Activated T-cell treated with anti-CD3 and anti-CD28 coated beads, Interleukin-2, amount 50 U/mL, for 48 hours (primary cell): Measurements from ENCODE around the gene SRGAP3.

ENCODE experiments used
- DNase-seq, 2 experiments: peaks; one replicate each; pipeline ENCODE4 v3.0.0-alpha.2; 2020

The SRGAP3 gene

DNA sequence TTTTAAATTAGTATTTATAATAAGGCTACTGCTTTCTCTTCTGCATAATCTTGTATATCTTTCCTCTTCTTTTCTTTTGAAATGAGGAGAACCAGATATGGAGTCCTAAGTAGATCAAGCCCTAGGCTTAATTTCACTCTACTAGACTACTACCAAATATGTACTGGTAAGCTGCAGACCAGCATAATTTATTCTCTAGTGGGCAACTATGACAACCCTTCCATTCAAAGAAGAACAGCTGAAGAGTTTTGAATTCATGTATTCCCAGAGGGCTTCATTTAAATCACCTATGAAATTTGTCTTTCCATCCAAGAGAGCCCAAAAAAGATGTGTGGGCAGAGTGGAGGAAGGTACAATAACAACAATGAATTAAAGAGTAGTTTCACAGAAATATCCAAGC, 296.1 kb downstream of the SRGAP3 start:
- DNase-seq: no peak

DNA sequence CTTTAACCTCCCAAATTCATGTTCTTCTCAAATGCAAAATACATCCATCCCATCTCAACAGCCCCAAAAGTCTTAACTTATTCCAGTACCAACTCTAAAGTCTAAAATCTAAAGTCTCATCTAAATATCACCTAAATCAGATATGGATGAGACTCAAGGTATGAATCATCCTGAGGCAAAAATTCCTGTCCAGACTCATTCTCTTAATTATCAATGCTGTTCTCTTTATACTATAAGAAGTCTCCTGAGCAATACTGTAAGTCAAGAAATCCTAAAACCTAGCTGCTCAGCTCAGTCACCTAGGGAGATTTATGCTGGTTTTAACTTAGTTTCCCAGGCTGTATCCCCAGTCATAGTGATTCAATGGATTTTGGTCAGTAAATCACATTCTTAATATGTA, 297.3 kb downstream of the SRGAP3 start:
- no peak for DNase-seq

DNA sequence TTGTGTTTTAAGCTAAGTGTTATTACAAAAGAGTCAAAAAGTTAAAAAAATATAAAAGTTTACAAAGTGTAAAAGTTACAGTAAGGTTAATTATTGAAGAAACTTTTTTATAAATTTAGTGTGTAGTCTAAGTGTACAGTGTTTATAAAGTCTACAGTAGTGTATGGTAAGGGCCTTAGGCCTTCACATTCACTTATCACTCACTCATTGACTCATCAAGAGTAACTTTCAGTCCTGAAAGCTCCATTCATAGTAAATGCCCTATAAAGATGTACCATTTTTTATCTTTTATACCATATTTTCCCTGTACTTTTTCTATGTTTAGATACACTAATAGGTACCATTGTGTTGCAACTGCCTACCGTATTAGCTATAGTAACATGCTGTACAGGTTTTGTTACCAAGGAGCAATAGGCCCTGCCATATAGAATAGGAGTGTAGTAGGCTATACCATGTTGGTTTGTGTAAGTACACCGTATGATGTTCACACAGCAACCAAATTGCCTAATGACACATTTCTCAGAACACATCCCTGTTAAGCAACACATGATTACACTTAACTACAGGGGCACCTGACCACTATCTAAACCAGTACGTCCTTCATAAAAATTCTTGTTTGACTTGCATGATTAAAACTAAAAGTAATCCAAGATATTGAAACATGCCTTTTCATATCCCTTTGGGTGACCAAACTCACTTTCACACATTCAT, 303.4 kb downstream of the SRGAP3 start:
- DNase-seq: no peak

DNA sequence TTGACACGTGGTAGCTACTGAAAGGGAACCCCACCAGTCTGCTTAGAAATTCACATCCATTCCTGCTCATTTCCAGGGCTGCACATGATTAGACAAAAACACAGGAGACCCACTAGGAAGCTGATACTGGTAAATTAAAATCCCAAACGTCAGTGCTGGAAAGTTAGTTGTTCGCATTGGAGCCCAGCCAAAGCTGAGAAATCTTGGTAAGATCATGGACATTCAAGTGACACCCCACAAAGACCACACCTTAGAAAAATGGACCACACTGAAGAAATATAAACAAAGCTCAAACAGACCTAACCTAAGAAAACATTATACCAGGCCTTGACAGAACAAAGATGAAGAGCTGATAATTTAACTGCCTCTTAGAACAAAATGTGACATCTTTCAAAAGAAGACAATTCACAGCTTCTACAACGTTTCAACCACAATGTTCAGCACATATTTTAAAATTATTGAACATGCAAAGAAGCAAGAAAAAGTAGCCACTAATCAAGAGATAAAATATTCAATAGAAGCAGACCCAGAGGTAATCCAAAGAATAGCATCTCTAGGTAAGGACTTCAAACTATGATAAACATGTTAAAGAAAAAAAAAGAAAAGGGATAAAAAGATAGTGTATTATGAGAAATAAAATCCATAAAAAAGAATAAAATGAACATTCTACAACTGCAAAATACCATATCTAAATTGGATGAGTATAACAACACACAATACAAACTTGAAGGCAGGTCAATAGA, 306.5 kb downstream of the SRGAP3 start:
- no peak for DNase-seq

DNA sequence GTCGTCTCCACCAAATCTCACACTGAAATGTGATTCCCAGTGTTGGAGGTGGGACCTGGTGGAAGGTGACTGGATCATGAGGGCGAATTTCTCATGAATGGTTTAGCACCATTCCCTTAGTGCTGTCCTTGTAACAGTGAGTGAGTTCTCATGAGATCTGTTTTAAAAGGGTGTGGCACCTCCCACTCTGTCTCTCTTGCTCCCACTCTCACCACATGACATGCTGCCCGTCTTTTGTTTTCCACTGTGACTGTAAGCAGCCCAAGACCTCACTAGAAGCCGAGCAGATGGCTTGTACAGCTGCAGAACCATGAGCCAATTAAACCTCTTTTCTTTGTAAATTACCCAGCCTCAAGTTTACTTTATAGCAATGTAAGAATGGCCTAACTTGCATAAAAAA, 307.3 kb downstream of the SRGAP3 start:
- DNase-seq: no peak

DNA sequence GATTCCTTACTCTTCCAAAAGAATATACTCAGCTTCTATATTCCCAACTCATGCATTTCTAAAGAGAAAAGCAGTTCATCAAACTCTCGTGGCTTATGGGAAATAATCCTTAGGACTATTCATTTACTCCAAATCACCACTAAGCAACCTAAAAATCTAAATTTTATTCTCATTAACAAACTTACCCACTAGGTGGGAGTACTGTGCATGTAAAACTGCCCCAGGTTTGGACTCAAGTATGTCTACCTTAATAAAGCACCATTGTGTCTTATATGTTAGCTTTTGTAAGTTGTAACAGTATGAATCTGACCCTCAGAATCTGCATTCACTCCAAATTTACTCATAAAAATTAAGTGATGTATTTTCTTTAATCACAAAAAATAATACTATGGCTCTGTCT, 311.4 kb downstream of the SRGAP3 start:
- no peak for DNase-seq

DNA sequence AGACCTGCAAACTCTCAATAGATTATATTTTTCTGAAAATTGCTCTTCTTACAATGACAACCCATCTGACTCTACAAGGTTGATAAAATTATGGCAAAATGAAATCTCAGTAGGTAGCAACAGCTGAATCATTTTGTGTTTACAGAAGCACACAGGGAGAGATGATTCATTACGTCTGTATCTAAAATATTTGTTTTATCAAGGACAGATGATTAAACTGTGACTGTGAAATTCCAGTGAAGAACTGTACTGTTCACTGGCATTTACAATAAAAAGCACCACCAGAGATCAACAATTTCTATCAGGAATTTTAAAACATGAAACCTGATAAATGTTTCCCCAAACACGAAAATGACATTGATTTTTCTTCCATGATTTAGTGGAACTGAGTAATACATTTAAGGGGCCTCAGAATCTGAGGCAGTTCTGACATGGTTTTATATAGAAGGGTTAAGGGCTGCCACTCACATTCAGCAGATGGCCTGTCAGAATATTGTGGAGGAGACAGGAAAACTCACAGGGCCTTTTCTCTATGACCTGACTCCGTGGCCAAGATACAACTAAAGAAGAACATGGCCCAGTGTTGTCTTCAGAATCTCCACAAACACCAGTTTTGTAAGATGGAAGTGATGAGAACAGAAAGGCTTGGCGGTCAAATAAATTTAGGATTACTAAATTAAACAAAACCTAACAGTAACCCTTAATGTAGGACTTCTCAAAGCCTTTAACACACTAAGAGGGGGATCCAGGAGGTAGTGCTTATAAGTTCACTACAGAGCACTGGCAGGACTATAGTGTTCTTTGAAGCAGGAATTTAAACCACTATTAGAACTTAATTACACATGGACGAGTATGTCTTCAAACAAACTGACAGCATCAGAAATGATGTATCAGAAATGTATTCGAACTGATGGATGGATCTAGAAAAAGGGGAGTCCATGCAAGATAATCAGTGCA, 312.1 kb downstream of the SRGAP3 start:
- DNase-seq: no peak

DNA sequence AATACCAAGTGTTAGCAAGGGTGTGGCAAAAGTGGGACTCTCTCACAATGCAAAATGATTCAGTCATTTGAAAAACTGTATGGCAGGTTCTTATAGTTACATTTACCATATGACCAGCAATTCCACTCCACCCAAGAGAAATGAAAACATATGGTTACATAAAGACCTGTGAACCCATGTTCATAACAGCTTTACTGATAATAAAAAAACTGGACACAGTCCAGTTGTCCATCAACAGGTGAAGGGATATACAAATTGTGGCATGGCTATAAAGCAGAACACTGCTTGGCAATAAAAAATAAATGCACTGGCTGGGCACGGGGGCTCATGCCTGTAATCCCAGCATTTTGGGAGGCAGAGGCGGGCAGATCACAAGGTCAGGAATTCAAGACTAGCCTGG, 316.9 kb downstream of the SRGAP3 start:
- DNase-seq: no peak

DNA sequence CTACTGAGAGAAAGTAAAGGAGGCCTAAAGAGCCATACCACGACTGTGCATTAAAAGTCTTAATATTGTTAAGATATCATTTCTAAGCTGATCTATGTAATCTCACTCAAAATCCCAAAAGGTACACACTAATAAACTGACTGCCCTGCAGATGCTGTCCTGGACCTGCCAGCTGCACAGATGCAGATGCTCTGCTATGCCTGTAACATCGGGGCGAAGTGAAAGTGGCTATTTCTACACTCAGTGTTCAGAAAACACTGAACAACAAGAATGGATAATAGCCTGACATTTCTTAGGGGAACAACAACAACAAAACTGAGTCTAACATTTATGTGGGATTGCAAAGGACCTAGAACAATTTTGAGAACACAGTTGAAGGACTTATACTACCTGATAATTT, 318.1 kb downstream of the SRGAP3 start:
- DNase-seq: no peak
